ENCODE data around the gene DENND11. TPM values are rescaled to one million over a fixed set of nuclear protein-coding genes. Genes with fewer than 3 reads are reported as not detected.

Gene DENND11
- total and polyA plus RNA-seq, 2 experiments from 2014 or later: 5.6 to 29.5 TPM

GRCh38 chr7:141668853-141669252 lies 33.1 kb downstream of the DENND11 start:
- Histone ChIP-seq H3K4me3 (no peak overlapping the region), H3K4me1 (ENCODE audit: insufficient read depth) (no peaks in the 10 kb centered on the region), H2AFZ (no peak overlapping the region), H3K27ac (no peak overlapping the region), H3K27me3 (no peaks in the 10 kb centered on the region), H3K9me3 (ENCODE audit: low read depth) (no peaks in the 10 kb centered on the region), H3K4me2 (no peak overlapping the region), H3K36me3 (replicated peaks; ENCODE audit: insufficient read depth, low read depth) (no peaks in the 10 kb centered on the region), H3K9me2 (replicated peaks; ENCODE audit: insufficient read depth) (no peaks in the 10 kb centered on the region), H3K79me2 (no peaks in the 10 kb centered on the region), H4K20me1 (ENCODE audit: insufficient read depth, poor library complexity, severe bottlenecking) (no peaks in the 10 kb centered on the region)
- WGBS (ENCODE audit: low lambda C conversion rate, missing lambda C conversion rate): 98% methylated on average over 2 of the region's 2 CpGs
- TF ChIP-seq EZH2 (IDR thresholded peaks at IDR 0.05; ENCODE audit: borderline replicate concordance) (no peak), CTCF (IDR thresholded peaks at IDR 0.05; ENCODE audit: poor library complexity) (no peak), EZH2phosphoT487 (IDR thresholded peaks at IDR 0.05; ENCODE audit: low read depth, severe bottlenecking, unreplicated experiment) (no peak)
- DNase-seq (ENCODE audit: low spot score): no peak

GRCh38 chr7:141666071-141666470 lies 35.9 kb downstream of the DENND11 start:
- Histone ChIP-seq H3K4me1 (ENCODE audit: insufficient read depth) (no peaks in the 10 kb centered on the region), H3K27me3 (no peaks in the 10 kb centered on the region), H3K9me3 (ENCODE audit: low read depth) (no peaks in the 10 kb centered on the region), H2AFZ (no peak overlapping the region), H4K20me1 (ENCODE audit: insufficient read depth, poor library complexity, severe bottlenecking) (no peaks in the 10 kb centered on the region), H3K4me2 (no peak overlapping the region), H3K9me2 (replicated peaks; ENCODE audit: insufficient read depth) (no peaks in the 10 kb centered on the region), H3K27ac (no peak overlapping the region), H3K79me2 (no peaks in the 10 kb centered on the region), H3K4me3 (no peak overlapping the region), H3K36me3 (replicated peaks; ENCODE audit: insufficient read depth, low read depth) (no peaks in the 10 kb centered on the region)
- 97% methylated on average over 4 of the region's 4 CpGs for WGBS (ENCODE audit: low lambda C conversion rate, missing lambda C conversion rate)
- DNase-seq (ENCODE audit: low spot score): no peak
- no peak for TF ChIP-seq EZH2phosphoT487 (IDR thresholded peaks at IDR 0.05; ENCODE audit: low read depth, severe bottlenecking, unreplicated experiment)
- TF ChIP-seq CTCF (IDR thresholded peaks at IDR 0.05; ENCODE audit: poor library complexity): no peak
- no peak for TF ChIP-seq EZH2 (IDR thresholded peaks at IDR 0.05; ENCODE audit: borderline replicate concordance)

- H3K4me1 ChIP-seq (ENCODE audit: insufficient read depth): no peaks in the 10 kb centered on the region
- H3K9me3 ChIP-seq (ENCODE audit: low read depth): no peaks in the 10 kb centered on the region
- H3K79me2 ChIP-seq: no peaks in the 10 kb centered on the region
- no peak for TF ChIP-seq CTCF (IDR thresholded peaks at IDR 0.05; ENCODE audit: poor library complexity)
- TF ChIP-seq EZH2 (IDR thresholded peaks at IDR 0.05; ENCODE audit: borderline replicate concordance): no peak
- no peak for TF ChIP-seq EZH2phosphoT487 (IDR thresholded peaks at IDR 0.05; ENCODE audit: low read depth, severe bottlenecking, unreplicated experiment)
- H3K27ac ChIP-seq: peak overlapping the region; percentile 31
- no peak overlapping the region for H2AFZ ChIP-seq
- no peak overlapping the region for H3K4me2 ChIP-seq
- no peak for DNase-seq (ENCODE audit: low spot score)
- H3K9me2 ChIP-seq (replicated peaks; ENCODE audit: insufficient read depth): no peaks in the 10 kb centered on the region
- H3K4me3 ChIP-seq: no peak overlapping the region
- no peaks in the 10 kb centered on the region for H3K36me3 ChIP-seq (replicated peaks; ENCODE audit: insufficient read depth, low read depth)
- no peaks in the 10 kb centered on the region for H3K27me3 ChIP-seq
- 94% methylated on average over 18 of the region's 18 CpGs for WGBS (ENCODE audit: low lambda C conversion rate, missing lambda C conversion rate)
- H4K20me1 ChIP-seq (ENCODE audit: insufficient read depth, poor library complexity, severe bottlenecking): no peaks in the 10 kb centered on the region
Observed at GRCh38 chr7:141665208-141666035, 36.5 kb downstream of the DENND11 start.
